Keratinocyte (primary cell): Measurements from ENCODE around the gene GABRR1. TPM values are rescaled to one million over a fixed set of nuclear protein-coding genes. Genes with fewer than 3 reads are reported as not detected.

ENCODE experiments used
- DNase-seq: peaks from one replicate; pipeline ENCODE4 v3.0.0-alpha.2; 2011; ENCODE audit warnings: low read depth, missing footprints, low spot score
- FAIRE-seq: peaks from 2 replicates; lab custom pipeline; 2011; peaks lifted over from hg19 to GRCh38; lab: Jason Lieb, UNC
- H2AFZ ChIP-seq: 2 replicates; pipeline ENCODE4 v1.6.0; 2012; ENCODE audit warnings: low read length, control low read depth, inconsistent platforms; ENCODE audit not compliant: control insufficient read depth
- H3K27ac ChIP-seq: 2 replicates; pipeline ENCODE4 v1.5.1; 2011; ENCODE audit warnings: low read length; ENCODE audit not compliant: control insufficient read depth, insufficient read depth
- H3K27me3 ChIP-seq: 3 replicates; pipeline ENCODE4 v1.6.0; 2011; ENCODE audit warnings: low read length; ENCODE audit not compliant: control insufficient read depth, insufficient read depth; ENCODE audit errors: extremely low read depth
- H3K36me3 ChIP-seq, 2 experiments: 2 replicates in 1 of 2; 3 replicates in 1 of 2; pipeline ENCODE4 v1.5.1; 2011; ENCODE audit warnings: low read length in 2 of 2, mild to moderate bottlenecking in 1 of 2; ENCODE audit not compliant: control insufficient read depth in 2 of 2, insufficient read depth in 2 of 2; ENCODE audit errors: extremely low read depth in 1 of 2
- H3K4me1 ChIP-seq: 3 replicates; pipeline ENCODE4 v1.5.1; 2011; ENCODE audit warnings: low read length; ENCODE audit not compliant: control insufficient read depth, insufficient read depth; ENCODE audit errors: extremely low read depth
- H3K4me2 ChIP-seq: 3 replicates; pipeline ENCODE4 v1.6.0; 2011; ENCODE audit warnings: low read depth, low read length; ENCODE audit not compliant: control insufficient read depth, insufficient read depth; ENCODE audit errors: extremely low read depth
- H3K4me3 ChIP-seq, 3 experiments: fragments of 200-600 bp in 1 of 3; sonication (generic) in 1 of 3; 2 replicates in 2 of 3; 3 replicates in 1 of 3; pipeline ENCODE4 v1.5.1; 2011 to 2016; ENCODE audit warnings: low read length in 3 of 3, mild to moderate bottlenecking in 3 of 3, control low read depth in 2 of 3, inconsistent platforms in 1 of 3, low read depth in 1 of 3, mixed read lengths in 1 of 3, mixed run types in 1 of 3, moderate library complexity in 1 of 3; ENCODE audit not compliant: control insufficient read depth in 2 of 3, insufficient read depth in 2 of 3; ENCODE audit errors: extremely low read depth in 1 of 3
- H3K79me2 ChIP-seq: 2 replicates; pipeline ENCODE4 v1.6.0; 2012; ENCODE audit warnings: low read length; ENCODE audit not compliant: control insufficient read depth, insufficient read depth
- H3K9ac ChIP-seq: 3 replicates; pipeline ENCODE4 v1.6.0; 2011; ENCODE audit warnings: low read length; ENCODE audit not compliant: control insufficient read depth, insufficient read depth; ENCODE audit errors: extremely low read depth
- H3K9me1 ChIP-seq: 3 replicates; pipeline ENCODE4 v1.6.0; 2011; ENCODE audit warnings: low read length; ENCODE audit not compliant: control insufficient read depth, insufficient read depth; ENCODE audit errors: extremely low read depth
- H3K9me3 ChIP-seq: 2 replicates; pipeline ENCODE4 v1.5.1; 2012; ENCODE audit warnings: low read depth, low read length; ENCODE audit not compliant: control insufficient read depth
- H4K20me1 ChIP-seq: 3 replicates; pipeline ENCODE4 v1.6.0; 2011; ENCODE audit warnings: low read length; ENCODE audit not compliant: control insufficient read depth, insufficient read depth; ENCODE audit errors: extremely low read depth
- CTCF ChIP-seq, 3 experiments: IDR thresholded peaks in 1 of 3; conservative IDR thresholded peaks in 1 of 3; optimal IDR thresholded peaks in 1 of 3; 2 replicates in 2 of 3; 3 replicates in 1 of 3; pipeline versions ENCODE3 to v1.5.1; 2011; ENCODE audit warnings: low read length in 3 of 3, mild to moderate bottlenecking in 3 of 3, moderate library complexity in 2 of 3, control low read depth in 1 of 3, inconsistent platforms in 1 of 3; ENCODE audit not compliant: insufficient read depth in 2 of 3; ENCODE audit errors: extremely low read depth in 1 of 3
- EZH2 ChIP-seq: IDR thresholded peaks from one replicate; pipeline ENCODE4 v1.6.1; 2012; ENCODE audit warnings: inconsistent platforms, mild to moderate bottlenecking, low read length, moderate library complexity
- dilution Hi-C: fragments of 300-500 bp; cut with MboI; formaldehyde crosslinking; loops from one replicate; pipeline ENCODE4 v1.7.0; 2020; ENCODE audit warnings: low sequenced_read_pairs; ENCODE audit not compliant: extremely low pct_ligation_motif_present
- polyA plus RNA-seq, 5 experiments: library from polyadenylated mRNA; depleted of rRNA in 3 of 5; stranded (reverse) in 3 of 5; stranded (forward) in 1 of 5; unstranded in 1 of 5; fragments of >200 nt; gene quantifications; 1 replicate in 1 of 5; 2 replicates in 3 of 5; 3 replicates in 1 of 5; pipeline versions ENCODE4 v1.2.1 to v1.2.3, GENCODE V29; 2011 to 2012; ENCODE audit warnings: missing spikeins in 2 of 5, low read depth in 1 of 5, low replicate concordance in 1 of 5

The GABRR1 gene
- polyA plus RNA-seq, 1 donor (not counting 4 experiments of a cell fraction or from before 2014, with no cell fraction given): 0.04 TPM

DNA sequence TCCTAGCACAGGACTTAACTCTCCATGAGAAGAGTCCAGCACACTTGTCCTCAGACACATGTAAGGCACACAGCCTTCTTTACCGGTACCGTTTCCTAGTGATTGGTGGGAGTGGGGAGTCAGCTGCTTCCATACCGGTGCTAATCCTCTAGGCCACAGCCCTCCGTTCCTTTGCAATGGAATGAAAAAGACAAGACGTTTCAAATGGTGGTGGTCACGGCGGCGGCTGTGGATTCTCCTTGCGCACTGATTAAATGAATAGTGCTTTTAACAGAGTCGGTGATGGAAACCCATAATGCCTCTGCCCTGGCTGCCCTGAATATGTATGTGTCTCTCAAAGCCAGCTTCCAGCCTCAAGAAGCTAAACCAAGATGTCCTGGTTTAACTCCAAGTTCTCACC is 34.8 kb upstream of the GABRR1 start:
- H3K27ac ChIP-seq: no peak overlapping the region
- FAIRE-seq: no peak
- TF ChIP-seq CTCF (optimal IDR thresholded peaks at IDR 0.05 in 1 of 3, IDR thresholded peaks at IDR 0.05 in 1 of 3, conservative IDR thresholded peaks at IDR 0.05 in 1 of 3; ENCODE audit: extremely low read depth in 1 of 3, insufficient read depth in 2 of 3, low read length in 3 of 3): no peak
- TF ChIP-seq EZH2: no peak
- no peak overlapping the region for H3K4me2 ChIP-seq
- H3K9me3 ChIP-seq: no peaks in the 10 kb centered on the region
- dilution Hi-C loops: no loop called here
- no peak overlapping the region for H2AFZ ChIP-seq
- H3K9ac ChIP-seq: no peak overlapping the region
- no peak for DNase-seq
- H3K4me3 ChIP-seq: no peak overlapping the region
- no peaks in the 10 kb centered on the region for H3K4me1 ChIP-seq
- H3K79me2 ChIP-seq: no peaks in the 10 kb centered on the region
- H3K36me3 ChIP-seq: no peaks in the 10 kb centered on the region
- H4K20me1 ChIP-seq: no peaks in the 10 kb centered on the region
- no peaks in the 10 kb centered on the region for H3K9me1 ChIP-seq
- no peaks in the 10 kb centered on the region for H3K27me3 ChIP-seq

DNA sequence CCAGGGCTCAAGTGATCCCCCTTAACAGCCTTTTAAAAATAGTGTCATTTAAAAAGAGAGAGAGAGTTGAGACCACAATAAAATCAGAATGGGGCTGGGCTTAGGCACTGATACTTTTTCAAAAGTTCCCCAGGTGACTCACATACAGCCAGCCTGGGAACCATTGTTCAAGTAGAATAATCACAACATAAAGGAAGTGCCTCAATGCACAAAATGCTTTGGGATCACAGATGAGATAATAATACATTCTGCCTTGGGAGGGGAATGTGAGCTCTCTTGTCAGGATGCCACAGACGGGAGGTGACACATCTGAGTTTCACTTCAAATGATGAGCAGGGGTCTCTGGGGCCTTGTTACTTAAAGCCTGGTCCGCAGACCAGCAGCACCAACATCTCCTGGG is 34.0 kb upstream of the GABRR1 start:
- no peaks in the 10 kb centered on the region for H3K79me2 ChIP-seq
- DNase-seq (no peak), FAIRE-seq (no peak)
- H3K9me3 ChIP-seq: no peaks in the 10 kb centered on the region
- no peaks in the 10 kb centered on the region for H3K36me3 ChIP-seq
- no peak overlapping the region for H3K27ac ChIP-seq
- H3K27me3 ChIP-seq: no peaks in the 10 kb centered on the region
- no peak overlapping the region for H3K4me3 ChIP-seq
- H2AFZ ChIP-seq: no peak overlapping the region
- TF ChIP-seq EZH2 (no peak), CTCF (optimal IDR thresholded peaks at IDR 0.05 in 1 of 3, IDR thresholded peaks at IDR 0.05 in 1 of 3, conservative IDR thresholded peaks at IDR 0.05 in 1 of 3; ENCODE audit: extremely low read depth in 1 of 3, insufficient read depth in 2 of 3, low read length in 3 of 3) (no peak)
- H4K20me1 ChIP-seq: no peaks in the 10 kb centered on the region
- no peak overlapping the region for H3K4me2 ChIP-seq
- H3K9ac ChIP-seq: no peak overlapping the region
- H3K4me1 ChIP-seq: no peaks in the 10 kb centered on the region
- dilution Hi-C loops: no loop called here
- H3K9me1 ChIP-seq: no peaks in the 10 kb centered on the region
